Measurements from ENCODE around the gene POLR1A.

GRCh38 chr2:86107031-86107430, 1.3 kb upstream of the POLR1A start:
- TF ChIP-seq, protein P1, sequence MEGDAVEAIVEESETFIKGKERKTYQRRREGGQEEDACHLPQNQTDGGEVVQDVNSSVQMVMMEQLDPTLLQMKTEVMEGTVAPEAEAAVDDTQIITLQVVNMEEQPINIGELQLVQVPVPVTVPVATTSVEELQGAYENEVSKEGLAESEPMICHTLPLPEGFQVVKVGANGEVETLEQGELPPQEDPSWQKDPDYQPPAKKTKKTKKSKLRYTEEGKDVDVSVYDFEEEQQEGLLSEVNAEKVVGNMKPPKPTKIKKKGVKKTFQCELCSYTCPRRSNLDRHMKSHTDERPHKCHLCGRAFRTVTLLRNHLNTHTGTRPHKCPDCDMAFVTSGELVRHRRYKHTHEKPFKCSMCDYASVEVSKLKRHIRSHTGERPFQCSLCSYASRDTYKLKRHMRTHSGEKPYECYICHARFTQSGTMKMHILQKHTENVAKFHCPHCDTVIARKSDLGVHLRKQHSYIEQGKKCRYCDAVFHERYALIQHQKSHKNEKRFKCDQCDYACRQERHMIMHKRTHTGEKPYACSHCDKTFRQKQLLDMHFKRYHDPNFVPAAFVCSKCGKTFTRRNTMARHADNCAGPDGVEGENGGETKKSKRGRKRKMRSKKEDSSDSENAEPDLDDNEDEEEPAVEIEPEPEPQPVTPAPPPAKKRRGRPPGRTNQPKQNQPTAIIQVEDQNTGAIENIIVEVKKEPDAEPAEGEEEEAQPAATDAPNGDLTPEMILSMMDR (IDR thresholded peaks at IDR 0.05 in 4 of 5, conservative IDR thresholded peaks at IDR 0.05 in 1 of 5), result no peak
- TF ChIP-seq POLR2A (IDR thresholded peaks at IDR 0.05), result no peak

Data from gastrocnemius medialis (tissue), 4 donors.